ENCODE results near the gene SNPH.
"Not testable (repeated sequence)": the region's sequence is repeated elsewhere in the genome, so short reads cannot be mapped to it uniquely, and the experiment has no call there.

SNPH gene

GRCh38 chr20:1250282-1250681 is 15.8 kb upstream of the SNPH start:
- not testable (repeated sequence) for H3K27ac Mint-ChIP-seq, H3K27me3 Mint-ChIP-seq, H3K4me3 Mint-ChIP-seq, H3K9me3 Mint-ChIP-seq, H3K36me3 Mint-ChIP-seq
- H3K4me1 Mint-ChIP-seq = peaks cover 19% of the 10 kb centered on the region

GRCh38 chr20:1252416-1252815 is 13.7 kb upstream of the SNPH start:
- no peaks in the 10 kb centered on the region for H3K9me3 Mint-ChIP-seq
- no peaks in the 10 kb centered on the region for H3K36me3 Mint-ChIP-seq
- H3K4me1 Mint-ChIP-seq = peaks cover 22% of the 10 kb centered on the region
- no peak overlapping the region for H3K4me3 Mint-ChIP-seq
- H3K27ac Mint-ChIP-seq = no peak overlapping the region
- no peaks in the 10 kb centered on the region for H3K27me3 Mint-ChIP-seq

GRCh38 chr20:1254254-1254653 is 11.8 kb upstream of the SNPH start:
- peaks cover 19% of the 10 kb centered on the region for H3K4me1 Mint-ChIP-seq
- no peaks in the 10 kb centered on the region for H3K9me3 Mint-ChIP-seq
- no peak overlapping the region for H3K4me3 Mint-ChIP-seq
- H3K36me3 Mint-ChIP-seq = no peaks in the 10 kb centered on the region
- H3K27me3 Mint-ChIP-seq = no peaks in the 10 kb centered on the region
- H3K27ac Mint-ChIP-seq = no peak overlapping the region

- H3K36me3 Mint-ChIP-seq = no peaks in the 10 kb centered on the region
These were observed 10.4 kb upstream of the SNPH start for GRCh38 chr20:1255675-1256074.

GRCh38 chr20:1263853-1264252 is 2.2 kb upstream of the SNPH start:
- Mint-ChIP-seq H3K27me3 (no peaks in the 10 kb centered on the region), H3K4me3 (peak overlapping the region; percentile 47), H3K9me3 (no peaks in the 10 kb centered on the region), H3K36me3 (peaks cover 2% of the 10 kb centered on the region), H3K27ac (no peak overlapping the region), H3K4me1 (peaks cover 56% of the 10 kb centered on the region)

More at GRCh38 chr20:1255675-1256074, 10.4 kb upstream of the SNPH start:
- no peak overlapping the region for H3K27ac Mint-ChIP-seq
- H3K4me3 Mint-ChIP-seq = no peak overlapping the region
- H3K4me1 Mint-ChIP-seq = peaks cover 19% of the 10 kb centered on the region
- H3K9me3 Mint-ChIP-seq = no peaks in the 10 kb centered on the region
- H3K27me3 Mint-ChIP-seq = no peaks in the 10 kb centered on the region

- Mint-ChIP-seq H3K36me3 (peaks cover 2% of the 10 kb centered on the region), H3K4me3 (peak overlapping the region; percentile 93), H3K4me1 (peaks cover 65% of the 10 kb centered on the region), H3K9me3 (no peaks in the 10 kb centered on the region), H3K27ac (peak overlapping the region; percentile 89), H3K27me3 (no peaks in the 10 kb centered on the region)
These were observed 1.4 kb upstream of the SNPH start for GRCh38 chr20:1264727-1265126.

GRCh38 chr20:1265226-1265915 is 723 bp upstream of the SNPH start:
- H3K4me1 Mint-ChIP-seq = peaks cover 71% of the 10 kb centered on the region
- H3K27me3 Mint-ChIP-seq = no peaks in the 10 kb centered on the region
- H3K36me3 Mint-ChIP-seq = peaks cover 2% of the 10 kb centered on the region
- H3K4me3 Mint-ChIP-seq = peak overlapping the region; percentile 93
- H3K9me3 Mint-ChIP-seq = no peaks in the 10 kb centered on the region
- H3K27ac Mint-ChIP-seq = peak overlapping the region; percentile 97

GRCh38 chr20:1265916-1266166 is 253 bp upstream of the SNPH start:
- Mint-ChIP-seq H3K27ac (peak overlapping the region; percentile 97), H3K9me3 (no peaks in the 10 kb centered on the region), H3K27me3 (no peaks in the 10 kb centered on the region), H3K4me1 (peaks cover 75% of the 10 kb centered on the region), H3K36me3 (peaks cover 2% of the 10 kb centered on the region), H3K4me3 (peak overlapping the region; percentile 93)

GRCh38 chr20:1267161-1267560 is 1.1 kb downstream of the SNPH start:
- H3K4me1 Mint-ChIP-seq = peaks cover 88% of the 10 kb centered on the region
- peak overlapping the region; percentile 78 for H3K4me3 Mint-ChIP-seq
- peak overlapping the region; percentile 59 for H3K27ac Mint-ChIP-seq
- peaks cover 2% of the 10 kb centered on the region for H3K36me3 Mint-ChIP-seq
- H3K9me3 Mint-ChIP-seq = no peaks in the 10 kb centered on the region
- H3K27me3 Mint-ChIP-seq = no peaks in the 10 kb centered on the region

GRCh38 chr20:1267809-1268374 is 1.8 kb downstream of the SNPH start:
- Mint-ChIP-seq H3K27ac (no peak overlapping the region), H3K4me1 (peaks cover 90% of the 10 kb centered on the region), H3K27me3 (no peaks in the 10 kb centered on the region), H3K36me3 (no peaks in the 10 kb centered on the region), H3K9me3 (no peaks in the 10 kb centered on the region), H3K4me3 (peak overlapping the region; percentile 78)

- Mint-ChIP-seq H3K9me3 (no peaks in the 10 kb centered on the region), H3K36me3 (no peaks in the 10 kb centered on the region), H3K4me1 (peaks cover 89% of the 10 kb centered on the region), H3K27ac (peak overlapping the region; percentile 15), H3K27me3 (no peaks in the 10 kb centered on the region), H3K4me3 (no peak overlapping the region)
These were observed 3.1 kb downstream of the SNPH start for GRCh38 chr20:1269235-1269634.

- H3K36me3 Mint-ChIP-seq = no peaks in the 10 kb centered on the region
- peak overlapping the region; percentile 79 for H3K27ac Mint-ChIP-seq
- H3K4me3 Mint-ChIP-seq = no peak overlapping the region
- no peaks in the 10 kb centered on the region for H3K9me3 Mint-ChIP-seq
- no peaks in the 10 kb centered on the region for H3K27me3 Mint-ChIP-seq
- peaks cover 86% of the 10 kb centered on the region for H3K4me1 Mint-ChIP-seq
These were observed 3.8 kb downstream of the SNPH start for GRCh38 chr20:1269850-1270249.

- Mint-ChIP-seq H3K9me3 (no peaks in the 10 kb centered on the region), H3K27ac (peak overlapping the region; percentile 14), H3K36me3 (no peaks in the 10 kb centered on the region), H3K4me3 (no peak overlapping the region), H3K4me1 (peaks cover 80% of the 10 kb centered on the region), H3K27me3 (no peaks in the 10 kb centered on the region)
These were observed 6.4 kb downstream of the SNPH start for GRCh38 chr20:1272368-1273100.

- Mint-ChIP-seq H3K36me3 (no peaks in the 10 kb centered on the region), H3K9me3 (no peaks in the 10 kb centered on the region), H3K4me3 (no peak overlapping the region), H3K27me3 (no peaks in the 10 kb centered on the region), H3K4me1 (peaks cover 71% of the 10 kb centered on the region), H3K27ac (no peak overlapping the region)
These were observed 7.3 kb downstream of the SNPH start for GRCh38 chr20:1273366-1273765.

- Mint-ChIP-seq H3K4me1 (peaks cover 66% of the 10 kb centered on the region), H3K27me3 (no peaks in the 10 kb centered on the region), H3K9me3 (no peaks in the 10 kb centered on the region), H3K27ac (peak overlapping the region; percentile 33), H3K36me3 (no peaks in the 10 kb centered on the region), H3K4me3 (no peak overlapping the region)
These were observed 8.6 kb downstream of the SNPH start for GRCh38 chr20:1274485-1275311.

- Mint-ChIP-seq H3K4me1 (peaks cover 65% of the 10 kb centered on the region), H3K9me3 (no peaks in the 10 kb centered on the region), H3K27me3 (no peaks in the 10 kb centered on the region), H3K36me3 (no peaks in the 10 kb centered on the region), H3K4me3 (no peak overlapping the region), H3K27ac (peak overlapping the region; percentile 1)
These were observed 9.8 kb downstream of the SNPH start for GRCh38 chr20:1275919-1276318.

Measured in activated naive CD4-positive, alpha-beta T cell treated with anti-CD3 and anti-CD28 coated beads, Interleukin-2, amount 50 U/mL, for 24 hours (primary cell).